HG02642 (cell line): ENCODE results near the gene TMEM141.

Source experiments
- ATAC-seq: cut with Tn5 transposase; IDR thresholded peaks from one replicate; pipeline ENCODE4 v1.9.1; 2021; ENCODE audit warnings: mild to moderate bottlenecking; ENCODE audit not compliant: unreplicated experiment, poor library complexity

Gene TMEM141

DNA sequence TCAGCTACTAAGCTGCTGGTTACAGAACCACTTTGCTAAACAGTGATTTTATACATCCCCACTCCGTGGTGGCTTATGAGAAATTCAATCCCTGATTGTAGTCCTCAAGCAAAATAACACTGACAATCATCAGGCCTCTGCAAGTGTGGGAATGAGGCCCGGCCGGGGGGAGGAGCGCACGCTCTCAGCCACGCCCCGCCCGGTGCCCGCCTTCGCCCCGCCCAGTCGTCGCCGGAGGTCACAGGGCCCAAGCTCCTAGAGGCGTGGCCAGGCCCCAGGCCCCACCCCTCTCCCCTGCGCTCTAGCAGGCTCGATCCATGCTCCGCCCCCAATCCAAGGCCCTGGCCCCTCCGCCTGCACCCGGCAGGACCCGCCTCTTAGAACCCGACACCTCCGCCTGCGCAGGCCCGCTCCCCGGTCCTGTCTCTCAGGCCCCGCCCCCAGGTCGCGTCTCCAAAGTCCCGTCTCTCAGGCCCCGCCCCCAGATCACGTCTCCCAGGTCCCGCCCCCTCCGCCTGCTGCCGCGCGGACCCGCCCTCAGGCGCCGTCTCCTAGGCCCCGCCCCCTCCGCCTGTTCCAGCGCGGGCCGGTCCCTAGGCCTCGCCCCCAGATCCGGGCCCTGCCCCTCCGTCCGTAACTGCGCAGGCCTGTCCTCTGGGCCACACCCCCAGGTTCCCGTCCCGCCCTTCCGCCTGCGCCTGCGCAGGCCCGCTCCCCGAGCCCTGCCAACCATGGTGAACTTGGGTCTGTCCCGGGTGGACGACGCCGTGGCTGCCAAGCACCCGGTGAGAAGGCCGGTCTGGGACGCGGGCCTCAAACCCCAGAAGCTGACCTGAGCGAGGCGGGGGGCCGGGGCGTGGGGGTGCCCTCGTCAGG is at the start of gene TMEM141:
Gene TMEM141, plus strand, starts transcription at position 705 of the 876 bp plus-strand sequence. Its CDS starts 27 bp downstream, at position 732.
- peak; percentile 87 for ATAC-seq

- ATAC-seq, result no peak
Observed at GRCh38 chr9:136741883-136742571, 49.1 kb upstream of the TMEM141 start.

- no peak for ATAC-seq
Observed at GRCh38 chr9:136742591-136743391, 48.4 kb upstream of the TMEM141 start, which contains the start of gene LCN10. TSS of gene LCN10 (minus strand) at chr9:136742940. CDS start at chr9:136742903, 37 bp downstream.

GRCh38 chr9:136743639-136744211 is 47.4 kb upstream of the TMEM141 start:
- ATAC-seq, result no peak

DNA sequence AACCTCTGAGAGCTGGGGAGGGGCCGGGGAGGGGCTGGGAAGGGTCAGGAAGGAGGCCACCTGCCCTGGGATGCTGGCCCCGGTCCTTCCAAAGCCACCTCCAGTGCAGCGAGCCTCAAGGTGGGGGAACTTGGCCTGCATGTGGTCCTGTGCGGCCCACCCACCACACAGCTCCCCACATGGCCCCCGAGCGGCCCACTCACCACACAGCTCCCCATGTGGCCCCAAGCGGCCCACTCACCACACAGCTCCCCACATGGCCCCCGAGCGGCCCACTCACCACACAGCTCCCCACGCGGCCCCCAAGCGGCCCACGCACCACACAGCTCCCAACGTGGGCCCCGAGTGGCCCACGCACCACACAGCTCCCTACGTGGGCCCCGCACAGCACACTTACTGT is 46.4 kb upstream of the TMEM141 start:
- no peak for ATAC-seq

GRCh38 chr9:136745389-136746154 is 45.6 kb upstream of the TMEM141 start:
- ATAC-seq, result no peak

- no peak for ATAC-seq
Observed at GRCh38 chr9:136746155-136746490, 45.0 kb upstream of the TMEM141 start.

- no peak for ATAC-seq
Observed at GRCh38 chr9:136746621-136747020, 44.5 kb upstream of the TMEM141 start.

DNA sequence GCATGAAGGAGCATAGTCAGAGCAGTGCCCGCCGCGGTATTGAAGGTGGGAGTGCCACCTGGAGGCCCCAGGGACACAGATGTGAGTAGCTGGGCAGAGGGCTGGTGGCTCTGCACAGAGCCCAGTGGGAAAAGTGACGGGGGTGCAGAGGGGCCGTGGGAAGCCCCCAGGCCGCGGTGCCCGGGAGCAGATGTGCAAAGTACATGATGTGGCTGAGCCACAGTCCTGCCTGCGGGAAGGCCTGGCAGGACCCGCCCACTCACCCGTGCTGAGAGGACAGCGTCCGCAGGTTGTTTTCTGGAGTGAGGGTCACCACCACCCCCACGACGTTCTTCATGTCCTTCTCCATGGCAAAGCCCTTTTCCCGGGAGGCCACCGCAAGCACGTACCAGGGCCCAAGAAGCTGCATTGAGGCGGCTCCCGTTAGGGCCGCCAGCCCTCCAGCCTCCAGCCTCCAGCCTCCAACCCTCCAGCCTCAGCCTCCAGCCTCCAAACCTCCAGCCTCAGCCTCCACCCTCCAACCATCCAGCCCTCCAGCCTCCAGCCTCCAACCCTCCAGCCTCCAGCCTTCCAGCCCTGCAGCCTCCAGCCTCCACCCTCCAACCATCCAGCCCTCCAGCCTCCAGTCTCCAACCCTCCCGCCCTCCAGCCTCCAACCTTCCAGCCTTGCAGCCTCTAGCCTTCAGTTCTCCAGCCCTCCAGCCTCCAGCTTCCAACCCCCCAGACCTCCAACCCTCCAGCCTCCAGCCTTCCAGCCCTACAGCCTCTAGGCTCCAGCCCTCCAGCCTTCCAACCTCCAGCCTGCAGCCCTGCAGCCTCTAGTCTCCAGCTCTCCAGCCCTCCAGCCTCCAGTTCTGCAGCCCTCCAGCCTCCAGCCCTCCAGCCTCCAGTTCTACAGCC is 43.7 kb upstream of the TMEM141 start:
- no peak for ATAC-seq

DNA sequence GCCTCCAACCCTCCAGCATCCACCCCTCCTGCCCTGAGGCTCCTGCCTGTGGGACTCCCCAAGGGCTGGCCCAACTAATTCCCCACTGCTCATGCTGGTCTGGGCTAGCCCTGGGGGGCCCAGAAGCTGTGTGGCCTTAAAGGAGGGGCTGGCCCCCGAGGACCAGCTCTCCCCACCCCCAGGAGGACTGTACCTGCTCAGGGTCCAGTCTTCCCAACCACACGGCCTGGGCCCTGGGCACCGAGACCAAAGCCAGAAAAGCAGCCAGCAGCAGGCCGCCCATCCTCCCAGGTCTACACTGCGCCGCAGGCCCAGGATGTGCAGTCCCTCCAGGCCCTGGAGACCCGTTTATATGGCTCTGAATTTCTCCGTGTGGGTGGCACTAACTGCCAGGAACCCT is 42.9 kb upstream of the TMEM141 start, which contains the start of gene LCN6:
Gene LCN6, minus strand, starts transcription at position 325 of the 400 bp plus-strand sequence. Its CDS starts 42 bp downstream, at position 283.
- ATAC-seq, result no peak

- no peak for ATAC-seq
Observed at GRCh38 chr9:136748666-136749611, 42.2 kb upstream of the TMEM141 start.

DNA sequence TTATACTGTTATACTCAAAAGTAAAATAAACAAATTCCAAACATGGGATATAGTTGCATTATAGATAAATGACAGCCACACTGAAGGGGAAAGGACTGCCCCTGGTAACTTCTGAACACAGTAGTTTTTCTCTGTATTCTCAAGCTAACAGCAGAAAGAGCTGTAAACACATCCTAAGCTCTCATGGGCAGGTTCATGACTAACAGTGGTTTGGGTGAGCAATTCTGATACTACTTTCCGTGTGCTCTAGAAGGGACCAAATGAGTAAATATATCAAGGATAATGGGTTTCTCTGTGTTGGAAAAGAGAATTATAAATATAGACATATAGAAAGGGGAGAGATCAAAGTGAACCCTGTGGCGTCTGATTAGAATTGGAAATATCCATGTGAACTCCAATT is 40.6 kb upstream of the TMEM141 start:
- no peak for ATAC-seq

DNA sequence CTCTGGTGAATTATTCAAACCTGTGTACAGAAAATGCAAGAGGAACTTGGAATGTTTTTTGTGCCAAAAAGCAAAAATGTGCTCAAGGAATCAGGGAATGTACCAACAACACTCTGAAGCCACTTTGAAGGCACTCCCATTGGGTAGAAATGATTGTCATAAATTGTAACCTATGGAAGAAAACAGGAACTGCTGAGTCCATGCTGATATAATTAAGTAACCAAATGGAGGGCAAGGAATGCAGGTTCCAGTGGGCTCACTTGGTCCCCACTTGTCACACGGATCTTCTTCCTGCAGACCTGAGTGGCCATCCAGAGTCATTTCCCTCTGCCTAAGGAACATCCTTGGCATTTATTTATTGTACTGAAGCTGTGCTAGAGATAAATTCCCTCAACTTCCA is 39.9 kb upstream of the TMEM141 start:
- no peak for ATAC-seq

DNA sequence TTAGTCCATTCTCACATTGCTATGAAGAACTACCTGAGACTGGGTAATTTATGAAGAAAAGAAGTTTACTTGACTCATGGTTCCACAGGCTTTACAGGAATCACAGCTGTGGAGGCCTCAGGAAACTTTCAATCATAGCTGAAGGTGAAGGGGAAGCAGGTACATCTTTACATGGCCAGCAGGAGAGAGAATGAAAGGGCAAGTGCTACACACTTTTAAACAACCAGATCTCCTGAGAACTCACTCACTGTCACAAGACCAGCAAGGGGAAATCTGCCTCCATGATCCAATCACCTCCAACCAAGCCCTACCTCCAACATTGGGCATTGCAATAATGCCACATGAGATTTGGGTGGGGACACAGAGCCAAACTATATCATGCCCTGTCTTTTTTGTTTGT is 39.3 kb upstream of the TMEM141 start:
- ATAC-seq, result no peak

DNA sequence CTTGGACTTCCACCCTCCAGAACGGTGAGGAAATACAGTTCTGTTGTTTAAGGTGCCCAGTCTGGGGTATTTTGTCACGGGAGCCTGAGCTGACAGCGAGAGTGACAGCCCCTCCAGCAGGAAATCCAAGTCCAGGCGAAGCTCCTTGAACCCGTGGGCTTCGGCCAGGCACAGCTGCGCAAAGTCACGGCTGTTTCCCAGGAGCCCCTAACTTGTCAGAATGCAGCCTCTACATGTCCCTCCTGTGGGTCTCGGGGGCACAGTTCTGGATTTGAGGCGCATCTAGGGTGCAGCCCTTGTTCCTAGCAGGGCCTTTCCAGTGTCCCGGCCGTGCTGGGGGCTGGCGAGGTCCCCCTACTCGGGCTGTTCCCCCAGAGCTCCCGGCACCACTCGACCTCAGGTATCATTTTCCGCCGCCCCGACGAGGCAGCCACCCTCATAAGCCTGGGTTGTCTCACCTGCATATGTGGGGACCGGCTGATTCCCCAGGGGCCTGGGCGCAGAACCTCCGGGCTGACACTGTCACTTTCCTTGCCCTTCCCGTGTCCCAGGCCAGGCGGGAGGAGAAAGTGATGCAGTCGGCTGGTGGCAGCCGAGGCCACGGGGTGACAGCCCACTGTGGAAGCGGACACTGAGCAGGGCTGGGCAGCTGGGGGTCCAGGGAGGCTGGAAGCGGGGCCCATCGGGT is 37.6 kb upstream of the TMEM141 start:
- ATAC-seq, result no peak

DNA sequence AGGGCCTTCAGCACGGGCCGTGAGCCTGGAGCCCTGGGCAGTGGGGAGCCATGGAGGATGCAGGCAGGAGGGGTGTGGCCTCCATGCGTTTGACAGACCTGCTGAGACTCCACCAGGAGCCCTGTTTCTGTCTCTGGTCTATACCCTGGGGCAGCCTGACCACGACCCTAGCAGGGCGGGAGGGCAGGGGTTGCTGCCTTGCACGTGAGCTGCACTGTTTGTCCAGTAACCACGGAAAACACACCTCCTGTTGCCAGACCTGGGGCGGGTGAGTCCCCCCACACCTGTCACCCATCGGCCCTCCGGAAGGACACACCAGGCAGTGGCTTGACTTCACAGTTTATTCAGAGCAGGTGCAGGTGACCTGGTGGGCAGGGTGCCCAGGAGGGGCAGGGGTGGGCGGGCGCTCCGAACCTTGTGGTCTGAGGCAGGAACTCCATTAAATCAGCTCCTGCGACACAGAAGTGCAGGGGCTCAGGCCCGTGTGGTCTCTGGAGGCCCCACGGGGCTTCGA is 37.0 kb upstream of the TMEM141 start:
- ATAC-seq, result no peak
